ENCODE measurements around the gene FLAD1. TPM values are rescaled to one million over a fixed set of nuclear protein-coding genes. Genes with fewer than 3 reads are reported as not detected.
A peak's percentile ranks its signal among the peaks of the same experiment; 100 is the strongest.

FLAD1 gene
- total RNA-seq, 1 donor from 2014 or later, result 28.7 TPM

- H3K4me1 Mint-ChIP-seq (ENCODE audit: low read depth), result peaks cover 23% of the 10 kb centered on the region
- H3K36me3 Mint-ChIP-seq (ENCODE audit: low read depth), result no peaks in the 10 kb centered on the region
- TF ChIP-seq CTCF (IDR thresholded peaks at IDR 0.05), result no peak
- H3K27me3 Mint-ChIP-seq (ENCODE audit: low read depth), result no peaks in the 10 kb centered on the region
- no peaks in the 10 kb centered on the region for H3K9me3 Mint-ChIP-seq (ENCODE audit: low read depth)
- DNase-seq (ENCODE audit: low spot score), result no peak
- H3K4me3 Mint-ChIP-seq (ENCODE audit: unreplicated experiment), result no peak overlapping the region
- peak overlapping the region; percentile 96 for H3K27ac Mint-ChIP-seq (ENCODE audit: unreplicated experiment)
These were observed 22.2 kb downstream of the FLAD1 start for GRCh38 chr1:155005076-155006011.

DNA sequence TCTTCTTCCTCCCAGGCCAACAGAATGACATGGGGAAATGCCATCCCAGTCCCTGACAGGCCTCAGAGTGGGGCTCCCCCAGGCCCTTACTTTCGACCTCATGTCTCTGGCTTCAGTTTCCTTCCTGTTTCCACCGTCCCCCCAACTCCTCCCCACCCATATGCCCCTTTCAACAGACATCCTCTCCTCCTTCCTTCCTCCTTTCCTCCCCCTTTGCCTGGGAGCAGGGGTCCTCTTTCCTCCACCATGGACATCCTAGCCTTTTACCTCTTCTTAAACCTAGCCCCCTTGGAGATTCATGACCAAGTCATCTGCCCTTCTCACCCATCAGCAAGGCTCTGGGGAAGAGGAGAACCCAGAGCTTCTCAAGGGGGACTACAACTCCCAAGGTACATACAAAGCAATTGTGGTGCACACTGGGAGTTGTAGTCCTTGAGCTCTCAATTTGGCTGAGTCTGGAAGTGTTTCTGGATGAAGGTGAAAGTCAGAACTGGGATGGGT lies 23.5 kb downstream of the FLAD1 start:
- no peaks in the 10 kb centered on the region for H3K36me3 Mint-ChIP-seq (ENCODE audit: low read depth)
- no peak for DNase-seq (ENCODE audit: low spot score)
- no peaks in the 10 kb centered on the region for H3K27me3 Mint-ChIP-seq (ENCODE audit: low read depth)
- no peak overlapping the region for H3K27ac Mint-ChIP-seq (ENCODE audit: unreplicated experiment)
- H3K9me3 Mint-ChIP-seq (ENCODE audit: low read depth), result no peaks in the 10 kb centered on the region
- no peak overlapping the region for H3K4me3 Mint-ChIP-seq (ENCODE audit: unreplicated experiment)
- TF ChIP-seq CTCF (IDR thresholded peaks at IDR 0.05), result no peak
- peaks cover 23% of the 10 kb centered on the region for H3K4me1 Mint-ChIP-seq (ENCODE audit: low read depth)

- Mint-ChIP-seq H3K36me3 (ENCODE audit: low read depth) (no peaks in the 10 kb centered on the region), H3K4me1 (ENCODE audit: low read depth) (peaks cover 23% of the 10 kb centered on the region), H3K4me3 (ENCODE audit: unreplicated experiment) (no peak overlapping the region), H3K9me3 (ENCODE audit: low read depth) (no peaks in the 10 kb centered on the region), H3K27ac (ENCODE audit: unreplicated experiment) (no peak overlapping the region), H3K27me3 (ENCODE audit: low read depth) (no peaks in the 10 kb centered on the region)
- no peak for DNase-seq (ENCODE audit: low spot score)
- no peak for TF ChIP-seq CTCF (IDR thresholded peaks at IDR 0.05)
These were observed 24.2 kb downstream of the FLAD1 start for GRCh38 chr1:155007251-155007828.

GRCh38 chr1:155008015-155008941 lies 25.1 kb downstream of the FLAD1 start:
- Mint-ChIP-seq H3K4me3 (ENCODE audit: unreplicated experiment) (no peak overlapping the region), H3K27ac (ENCODE audit: unreplicated experiment) (no peak overlapping the region), H3K36me3 (ENCODE audit: low read depth) (no peaks in the 10 kb centered on the region), H3K9me3 (ENCODE audit: low read depth) (no peaks in the 10 kb centered on the region), H3K27me3 (ENCODE audit: low read depth) (no peaks in the 10 kb centered on the region), H3K4me1 (ENCODE audit: low read depth) (peaks cover 23% of the 10 kb centered on the region)
- DNase-seq (ENCODE audit: low spot score), result no peak
- TF ChIP-seq CTCF (IDR thresholded peaks at IDR 0.05), result no peak
